SIG-M5 (cell line): ENCODE results near the gene NCKAP5.

Experiments
- DNase-seq: peaks from one replicate; lab custom pipeline; 2025; lab: John Stamatoyannopoulos, UW

NCKAP5 gene

GRCh38 chr2:133333181-133333580 is 235.1 kb downstream of the NCKAP5 start:
- DNase-seq = no peak

GRCh38 chr2:133331436-133331835 is 236.8 kb downstream of the NCKAP5 start:
- DNase-seq = no peak

DNA sequence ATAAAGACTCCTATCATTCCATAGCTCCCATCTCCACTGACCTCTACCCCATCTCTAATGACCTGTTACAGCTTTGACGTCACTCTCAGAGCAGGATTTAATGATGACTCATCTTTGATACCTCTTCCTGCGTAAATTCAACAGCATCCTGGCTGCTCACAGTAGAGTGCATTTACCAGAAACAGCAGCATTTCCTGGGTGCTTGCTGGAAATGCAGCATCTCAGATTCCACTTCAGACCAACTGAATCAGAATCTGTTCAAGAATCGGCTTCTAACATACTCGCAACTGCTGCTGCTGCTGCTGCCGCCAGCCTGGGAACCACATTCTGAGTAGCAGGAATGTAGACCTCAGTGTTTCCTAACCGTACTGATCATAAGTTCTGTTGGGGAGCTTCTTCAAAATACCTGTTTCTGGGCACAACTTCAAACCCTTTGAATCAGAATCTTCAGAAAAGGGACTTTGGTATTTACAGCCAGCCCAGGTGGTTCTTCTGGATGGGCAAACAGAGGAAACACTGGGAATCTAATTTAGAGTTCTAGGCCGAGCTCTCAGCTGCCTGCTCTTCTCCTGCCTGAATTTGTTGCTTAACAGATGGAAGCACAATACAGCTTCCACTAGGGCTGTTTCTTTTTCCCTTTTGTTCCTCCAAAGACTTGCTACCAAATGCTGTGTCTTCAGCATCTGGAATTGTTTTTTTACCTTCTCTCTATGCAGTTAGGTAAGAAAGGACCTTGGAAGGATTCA is 241.4 kb downstream of the NCKAP5 start:
- no peak for DNase-seq

GRCh38 chr2:133324150-133324561 is 244.1 kb downstream of the NCKAP5 start:
- no peak for DNase-seq

DNA sequence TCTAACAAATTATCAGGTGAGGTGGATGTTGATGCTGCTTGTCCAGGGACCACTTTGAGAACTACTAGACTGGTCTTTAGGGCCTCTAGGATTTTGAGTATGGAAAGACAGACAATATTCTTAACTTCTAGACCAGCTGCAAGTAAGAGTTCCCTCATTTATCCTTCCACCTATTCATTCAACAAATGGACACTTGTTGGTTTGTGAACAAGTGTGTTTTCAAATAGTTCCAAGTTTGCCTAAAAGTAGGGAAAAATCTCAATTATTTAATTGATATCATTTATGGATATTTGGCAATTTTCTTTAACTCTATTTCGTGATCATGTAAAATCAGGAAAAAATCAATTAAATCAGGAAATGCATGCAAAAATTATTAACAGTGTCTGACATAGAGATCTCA is 245.4 kb downstream of the NCKAP5 start:
- DNase-seq = no peak

GRCh38 chr2:133317178-133317577 is 251.1 kb downstream of the NCKAP5 start:
- no peak for DNase-seq

GRCh38 chr2:133316557-133316956 is 251.7 kb downstream of the NCKAP5 start:
- no peak for DNase-seq

GRCh38 chr2:133315280-133315679 is 253.0 kb downstream of the NCKAP5 start:
- DNase-seq = no peak

GRCh38 chr2:133314795-133315194 is 253.5 kb downstream of the NCKAP5 start:
- no peak for DNase-seq

- DNase-seq = no peak
These were observed 256.1 kb downstream of the NCKAP5 start for GRCh38 chr2:133312038-133312729.

- no peak for DNase-seq
These were observed 262.0 kb downstream of the NCKAP5 start for GRCh38 chr2:133306236-133306635.

- no peak for DNase-seq
These were observed 263.9 kb downstream of the NCKAP5 start for GRCh38 chr2:133304344-133304743.

DNA sequence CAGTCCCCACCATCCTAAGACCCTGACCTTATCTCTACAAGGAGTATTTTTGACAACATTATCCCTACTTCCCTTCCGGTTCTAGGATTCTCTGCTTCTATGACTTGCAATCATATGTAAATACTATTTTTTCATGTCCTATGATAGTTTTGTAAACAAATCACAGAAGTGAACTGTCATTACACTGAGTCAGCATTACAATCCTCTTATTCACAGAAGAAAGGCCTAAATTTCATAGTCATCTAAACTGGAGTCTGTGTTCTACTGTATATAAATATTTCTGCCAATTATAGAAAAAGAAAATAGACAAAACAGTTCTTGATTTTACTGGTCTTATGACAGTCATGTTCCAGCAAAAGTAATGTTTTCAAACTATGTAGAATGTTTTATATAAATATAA is 265.1 kb downstream of the NCKAP5 start:
- no peak for DNase-seq

DNA sequence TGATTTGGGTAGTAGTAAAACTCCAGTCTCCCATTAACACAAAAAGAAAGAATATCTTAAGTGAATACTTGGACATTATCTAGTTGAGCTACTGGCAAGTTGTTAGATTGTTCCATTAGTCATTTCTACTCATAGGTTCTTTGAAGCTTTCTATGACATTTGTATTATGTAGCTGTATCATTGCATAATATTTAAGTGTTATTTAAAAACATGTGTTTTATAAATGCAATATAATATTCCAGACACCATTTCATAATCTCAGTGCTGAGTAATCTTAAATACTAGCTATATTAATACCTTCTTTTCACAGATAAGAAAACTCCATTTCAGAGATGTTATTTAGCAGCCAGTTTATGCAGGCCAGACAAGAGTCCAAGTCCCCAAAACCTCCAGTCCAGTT is 271.9 kb downstream of the NCKAP5 start:
- no peak for DNase-seq

GRCh38 chr2:133293544-133294353 is 274.5 kb downstream of the NCKAP5 start:
- DNase-seq = no peak

GRCh38 chr2:133292259-133292658 is 276.0 kb downstream of the NCKAP5 start:
- no peak for DNase-seq

DNA sequence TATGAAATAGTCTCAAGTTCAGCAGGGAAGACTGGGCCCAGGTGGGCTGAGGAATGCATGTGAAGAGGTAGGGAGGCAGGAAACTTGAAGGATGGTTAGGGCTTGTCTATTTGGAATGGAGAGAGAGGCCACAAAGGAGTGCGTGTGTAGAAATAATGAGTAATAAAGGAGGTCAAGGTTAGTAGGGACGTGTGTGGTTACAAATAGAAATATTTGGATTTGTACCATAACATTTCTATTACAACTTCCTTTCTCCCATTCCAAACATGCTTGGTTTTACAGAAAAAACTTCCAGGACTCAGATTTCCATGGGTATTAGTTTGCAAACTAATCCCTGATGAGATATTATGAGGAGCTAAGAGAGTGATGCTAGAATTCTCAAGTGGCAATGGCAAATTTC is 280.6 kb downstream of the NCKAP5 start:
- DNase-seq = no peak

DNA sequence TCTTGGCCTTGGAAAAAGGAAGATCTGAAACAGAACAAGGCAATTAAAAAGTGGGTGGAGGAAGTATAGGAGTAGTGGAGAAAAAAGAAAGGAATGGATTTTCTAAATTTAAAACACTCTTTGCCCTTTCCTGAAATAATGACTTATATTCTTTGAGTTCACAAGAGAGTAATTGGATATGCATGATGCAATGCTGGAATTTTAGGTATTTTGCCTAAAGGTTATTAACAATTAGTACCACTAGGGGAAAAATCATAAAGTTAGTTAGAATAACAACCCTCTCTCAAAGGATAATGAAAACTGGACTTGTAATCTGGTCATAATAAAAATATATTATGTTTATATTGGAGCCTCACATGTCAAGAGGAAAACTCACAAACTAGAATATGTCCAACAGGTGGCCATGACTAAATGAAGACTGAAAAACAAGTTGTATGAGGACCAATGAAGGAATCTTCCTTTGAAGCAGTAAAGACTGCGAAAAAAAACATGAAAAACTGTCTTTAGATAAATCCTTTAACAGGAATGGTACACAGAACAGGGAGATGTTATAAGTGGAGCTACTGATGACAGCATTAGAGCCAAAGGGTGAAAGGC is 281.8 kb downstream of the NCKAP5 start:
- no peak for DNase-seq

- no peak for DNase-seq
These were observed 295.2 kb downstream of the NCKAP5 start for GRCh38 chr2:133273031-133273430.

DNA sequence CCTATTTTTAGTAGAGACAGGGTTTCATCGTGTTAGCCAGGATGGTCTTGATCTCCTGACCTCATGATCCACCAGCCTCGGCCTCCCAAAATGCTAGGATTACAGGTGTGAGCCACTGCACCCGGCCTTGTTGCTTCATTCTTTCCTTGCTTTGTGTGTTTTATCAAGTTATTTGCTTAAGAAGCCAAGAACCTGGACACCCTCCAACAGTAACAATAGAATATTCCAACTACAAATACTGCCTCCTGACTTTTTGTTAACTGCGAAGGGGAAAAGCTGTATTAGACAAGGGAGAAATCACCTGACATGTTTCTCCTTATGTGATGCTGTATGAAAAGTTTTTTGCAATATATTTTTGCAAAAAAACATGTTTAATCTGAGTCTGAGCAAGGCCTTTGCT is 297.2 kb downstream of the NCKAP5 start:
- no peak for DNase-seq

DNA sequence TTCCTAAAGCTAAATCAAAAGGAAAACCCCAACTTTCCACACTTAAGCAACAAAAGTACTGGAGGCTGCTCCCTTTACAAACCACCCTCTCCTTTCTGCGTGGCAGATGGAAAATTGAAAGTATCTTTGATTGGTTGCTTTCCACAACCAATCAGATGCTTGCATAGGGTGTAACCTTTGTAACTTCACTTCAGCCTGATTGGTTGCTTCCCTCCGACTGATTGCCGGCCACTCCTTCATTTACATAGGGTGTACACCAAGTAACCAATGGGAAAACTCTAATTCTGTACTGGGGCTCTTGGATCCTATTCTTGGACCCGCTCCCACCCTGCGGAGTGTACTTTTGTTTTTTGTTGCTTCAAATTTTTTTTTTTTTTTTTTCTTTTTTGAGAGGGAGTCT is 297.7 kb downstream of the NCKAP5 start:
- no peak for DNase-seq

GRCh38 chr2:133266926-133267590 is 301.2 kb downstream of the NCKAP5 start:
- no peak for DNase-seq
